ENCODE data around the gene WNT9A.

WNT9A gene

DNA sequence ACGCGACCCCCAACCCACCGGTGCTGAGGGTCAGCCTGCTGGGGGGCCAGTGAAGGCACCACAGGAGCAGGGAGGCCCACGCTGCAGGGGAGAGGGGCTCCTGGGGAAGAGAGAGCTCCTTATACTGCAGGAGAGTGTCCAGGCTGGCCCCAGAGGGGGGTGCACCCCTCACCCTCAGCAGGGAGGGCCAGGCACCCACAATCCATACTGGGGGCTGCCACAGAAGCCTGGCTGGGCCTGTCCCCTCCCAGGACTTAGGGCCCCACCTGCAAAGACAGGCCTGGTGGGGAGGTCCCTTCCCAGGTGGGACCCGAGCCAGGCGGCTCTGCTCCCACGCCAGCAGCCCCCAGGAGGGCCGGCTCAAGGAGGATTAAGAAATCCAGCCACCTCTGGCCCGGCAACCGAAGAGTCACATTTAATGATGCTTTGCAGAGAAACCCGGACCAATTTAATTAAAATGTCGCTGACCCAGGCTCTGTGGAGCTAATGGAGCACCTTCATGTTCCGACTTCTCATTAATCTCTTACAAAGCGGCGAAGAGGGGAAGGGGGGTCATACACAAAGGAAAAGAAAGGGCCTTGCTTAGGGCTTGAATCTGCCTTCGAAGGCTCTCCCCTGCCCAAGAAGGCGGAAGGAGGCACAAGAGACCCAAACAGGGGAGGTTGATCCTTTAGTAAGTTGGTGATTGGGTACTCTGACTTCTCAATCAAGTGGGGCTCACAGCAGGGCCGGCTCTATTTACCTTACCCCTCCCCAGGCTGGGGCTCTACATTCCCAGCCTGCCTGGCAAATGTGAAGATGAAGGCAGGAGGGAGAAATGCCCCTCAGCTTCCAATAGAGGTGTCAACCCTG, 25.0 kb downstream of the WNT9A start:
- TF ChIP-seq FOXP2 (optimal IDR thresholded peaks at IDR 0.05; ENCODE audit: control extremely low read depth, extremely low read length, insufficient read depth), result no peak
- no peak for TF ChIP-seq EZH2 (IDR thresholded peaks at IDR 0.05)
- TF ChIP-seq POLR2AphosphoS5 (IDR thresholded peaks at IDR 0.05; ENCODE audit: borderline replicate concordance, low read depth, low read length), result no peak
- Histone ChIP-seq H3K27ac (no peak overlapping the region), H3K4me3 (no peak overlapping the region), H3K9me3 (ENCODE audit: low read depth, low read length) (no peaks in the 10 kb centered on the region), H3K36me3 (ENCODE audit: insufficient read depth, low read length) (no peaks in the 10 kb centered on the region), H3K9ac (ENCODE audit: insufficient read length) (no peak overlapping the region)
- DNase-seq (ENCODE audit: low read depth, low spot score), result no peak

- DNase-seq (ENCODE audit: low read depth, low spot score), result no peak
- no peaks in the 10 kb centered on the region for H3K9me3 ChIP-seq (ENCODE audit: low read depth, low read length)
- TF ChIP-seq FOXP2 (optimal IDR thresholded peaks at IDR 0.05; ENCODE audit: control extremely low read depth, extremely low read length, insufficient read depth) (no peak), POLR2AphosphoS5 (IDR thresholded peaks at IDR 0.05; ENCODE audit: borderline replicate concordance, low read depth, low read length) (no peak), EZH2 (IDR thresholded peaks at IDR 0.05) (no peak)
- H3K4me3 ChIP-seq, result no peak overlapping the region
- H3K27ac ChIP-seq, result no peak overlapping the region
- no peak overlapping the region for H3K9ac ChIP-seq (ENCODE audit: insufficient read length)
- no peaks in the 10 kb centered on the region for H3K36me3 ChIP-seq (ENCODE audit: insufficient read depth, low read length)
Observed at GRCh38 chr1:227921461-227922185, 26.1 kb downstream of the WNT9A start.

DNA sequence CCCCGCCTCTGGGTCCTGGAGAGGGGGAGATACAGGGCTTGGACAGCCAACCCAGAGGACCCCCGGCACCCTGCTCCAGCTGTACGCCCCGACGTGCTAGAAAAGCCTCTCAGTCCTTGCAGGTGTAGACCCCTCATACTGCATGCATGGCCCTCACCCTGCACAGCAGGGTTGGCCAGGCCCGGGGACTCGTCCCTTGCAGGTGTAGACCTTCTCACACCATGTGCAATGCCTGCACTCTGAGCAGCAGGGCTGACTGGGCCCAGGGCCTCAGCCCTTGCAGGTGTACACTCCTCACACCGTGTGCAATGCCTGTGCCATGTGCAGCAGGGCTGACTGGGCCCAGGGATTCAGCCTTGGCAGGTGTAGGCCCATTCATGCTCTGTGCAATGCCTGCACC, 26.8 kb downstream of the WNT9A start:
- Histone ChIP-seq H3K36me3 (ENCODE audit: insufficient read depth, low read length) (no peaks in the 10 kb centered on the region), H3K9me3 (ENCODE audit: low read depth, low read length) (no peaks in the 10 kb centered on the region), H3K27ac (no peak overlapping the region), H3K9ac (ENCODE audit: insufficient read length) (no peak overlapping the region), H3K4me3 (no peak overlapping the region)
- no peak for TF ChIP-seq FOXP2 (optimal IDR thresholded peaks at IDR 0.05; ENCODE audit: control extremely low read depth, extremely low read length, insufficient read depth)
- no peak for TF ChIP-seq POLR2AphosphoS5 (IDR thresholded peaks at IDR 0.05; ENCODE audit: borderline replicate concordance, low read depth, low read length)
- no peak for TF ChIP-seq EZH2 (IDR thresholded peaks at IDR 0.05)
- DNase-seq (ENCODE audit: low read depth, low spot score), result no peak

- DNase-seq (ENCODE audit: low read depth, low spot score), result no peak
- Histone ChIP-seq H3K9ac (ENCODE audit: insufficient read length) (no peak overlapping the region), H3K4me3 (no peak overlapping the region), H3K36me3 (ENCODE audit: insufficient read depth, low read length) (no peaks in the 10 kb centered on the region), H3K27ac (no peak overlapping the region), H3K9me3 (ENCODE audit: low read depth, low read length) (no peaks in the 10 kb centered on the region)
- TF ChIP-seq EZH2 (IDR thresholded peaks at IDR 0.05), result no peak
- TF ChIP-seq POLR2AphosphoS5 (IDR thresholded peaks at IDR 0.05; ENCODE audit: borderline replicate concordance, low read depth, low read length), result no peak
- TF ChIP-seq FOXP2 (optimal IDR thresholded peaks at IDR 0.05; ENCODE audit: control extremely low read depth, extremely low read length, insufficient read depth), result no peak
Observed at GRCh38 chr1:227920426-227920825, 27.3 kb downstream of the WNT9A start.

GRCh38 chr1:227919906-227920305, 27.8 kb downstream of the WNT9A start:
- Histone ChIP-seq H3K27ac (no peak overlapping the region), H3K9ac (ENCODE audit: insufficient read length) (no peak overlapping the region), H3K9me3 (ENCODE audit: low read depth, low read length) (no peaks in the 10 kb centered on the region), H3K36me3 (ENCODE audit: insufficient read depth, low read length) (no peaks in the 10 kb centered on the region), H3K4me3 (no peak overlapping the region)
- DNase-seq (ENCODE audit: low read depth, low spot score), result no peak
- TF ChIP-seq EZH2 (IDR thresholded peaks at IDR 0.05) (no peak), POLR2AphosphoS5 (IDR thresholded peaks at IDR 0.05; ENCODE audit: borderline replicate concordance, low read depth, low read length) (no peak), FOXP2 (optimal IDR thresholded peaks at IDR 0.05; ENCODE audit: control extremely low read depth, extremely low read length, insufficient read depth) (no peak)

DNA sequence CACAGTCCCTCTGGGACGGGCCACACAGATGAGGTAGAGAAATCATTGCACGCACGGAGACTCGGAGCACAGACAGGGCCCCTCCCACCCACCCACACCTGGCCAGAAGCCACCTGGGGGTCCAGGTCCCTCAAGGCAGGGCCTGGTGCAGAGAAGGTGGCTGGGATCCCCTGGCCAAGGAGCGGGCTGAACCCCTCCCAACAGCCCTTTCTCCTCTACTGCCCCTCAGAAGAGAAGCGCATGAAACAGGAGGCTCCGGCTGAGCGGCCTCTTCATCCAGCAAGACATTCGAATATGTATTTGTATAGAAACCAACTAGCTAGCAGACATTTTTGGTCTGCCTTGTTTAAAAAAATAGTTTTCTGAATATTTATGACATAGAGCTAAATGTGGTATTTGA, 29.0 kb downstream of the WNT9A start:
- TF ChIP-seq EZH2 (IDR thresholded peaks at IDR 0.05) (no peak), POLR2AphosphoS5 (IDR thresholded peaks at IDR 0.05; ENCODE audit: borderline replicate concordance, low read depth, low read length) (no peak), FOXP2 (optimal IDR thresholded peaks at IDR 0.05; ENCODE audit: control extremely low read depth, extremely low read length, insufficient read depth) (no peak)
- no peak overlapping the region for H3K4me3 ChIP-seq
- H3K9ac ChIP-seq (ENCODE audit: insufficient read length), result no peak overlapping the region
- H3K9me3 ChIP-seq (ENCODE audit: low read depth, low read length), result no peaks in the 10 kb centered on the region
- DNase-seq (ENCODE audit: low read depth, low spot score), result no peak
- no peak overlapping the region for H3K27ac ChIP-seq
- no peaks in the 10 kb centered on the region for H3K36me3 ChIP-seq (ENCODE audit: insufficient read depth, low read length)

GRCh38 chr1:227918083-227918700, 29.5 kb downstream of the WNT9A start:
- H3K9me3 ChIP-seq (ENCODE audit: low read depth, low read length), result no peaks in the 10 kb centered on the region
- DNase-seq (ENCODE audit: low read depth, low spot score), result no peak
- TF ChIP-seq FOXP2 (optimal IDR thresholded peaks at IDR 0.05; ENCODE audit: control extremely low read depth, extremely low read length, insufficient read depth) (no peak), EZH2 (IDR thresholded peaks at IDR 0.05) (no peak), POLR2AphosphoS5 (IDR thresholded peaks at IDR 0.05; ENCODE audit: borderline replicate concordance, low read depth, low read length) (no peak)

More at GRCh38 chr1:227918083-227918700, 29.5 kb downstream of the WNT9A start:
- no peak overlapping the region for H3K9ac ChIP-seq (ENCODE audit: insufficient read length)
- H3K27ac ChIP-seq, result no peak overlapping the region
- H3K4me3 ChIP-seq, result no peak overlapping the region
- no peaks in the 10 kb centered on the region for H3K36me3 ChIP-seq (ENCODE audit: insufficient read depth, low read length)
